ENCODE data around the gene TRIM65. TPM values are rescaled to one million over a fixed set of nuclear protein-coding genes. Genes with fewer than 3 reads are reported as not detected.

The TRIM65 gene
- total RNA-seq, 1 experiment from 2014 or later = 21.1 TPM

GRCh38 chr17:75900691-75901533 lies 4.2 kb upstream of the TRIM65 start:
- Histone ChIP-seq H2AFZ (no peak overlapping the region), H3K4me3 (no peak overlapping the region), H4K20me1 (ENCODE audit: insufficient read depth) (no peaks in the 10 kb centered on the region), H3K36me3 (ENCODE audit: low read depth) (peaks cover 14% of the 10 kb centered on the region; the same call in 1 of the 2 replicates), H3K4me1 (replicated peaks; ENCODE audit: insufficient read depth) (peaks cover 12% of the 10 kb centered on the region), H3K9me2 (ENCODE audit: insufficient read depth) (no peaks in the 10 kb centered on the region), H3K79me2 (ENCODE audit: low read depth) (peaks cover 29% of the 10 kb centered on the region), H3F3A (ENCODE audit: insufficient read depth, low read depth) (peaks cover 29% of the 10 kb centered on the region; the same call in 1 of the 2 replicates), H3K9me3 (ENCODE audit: insufficient read depth, low read depth) (no peaks in the 10 kb centered on the region), H3K27me3 (ENCODE audit: insufficient read depth, low read depth) (no peaks in the 10 kb centered on the region), H3K4me2 (no peak overlapping the region), H3K27ac (no peak overlapping the region)
- intact Hi-C loops (cut with micrococcal nuclease; ENCODE audit: unreplicated experiment) = loop anchor here (10.0 kb wide), 2 partner anchors 204 to 374 kb away; partner anchors contain the start of gene EXOC7
- no peak for DNase-seq
- POLR2A ChIA-PET (ENCODE audit: unreplicated experiment) = no interaction called here
- no TSS peak for BruUV-seq (replicated peaks)
- TF ChIP-seq, protein P1, sequence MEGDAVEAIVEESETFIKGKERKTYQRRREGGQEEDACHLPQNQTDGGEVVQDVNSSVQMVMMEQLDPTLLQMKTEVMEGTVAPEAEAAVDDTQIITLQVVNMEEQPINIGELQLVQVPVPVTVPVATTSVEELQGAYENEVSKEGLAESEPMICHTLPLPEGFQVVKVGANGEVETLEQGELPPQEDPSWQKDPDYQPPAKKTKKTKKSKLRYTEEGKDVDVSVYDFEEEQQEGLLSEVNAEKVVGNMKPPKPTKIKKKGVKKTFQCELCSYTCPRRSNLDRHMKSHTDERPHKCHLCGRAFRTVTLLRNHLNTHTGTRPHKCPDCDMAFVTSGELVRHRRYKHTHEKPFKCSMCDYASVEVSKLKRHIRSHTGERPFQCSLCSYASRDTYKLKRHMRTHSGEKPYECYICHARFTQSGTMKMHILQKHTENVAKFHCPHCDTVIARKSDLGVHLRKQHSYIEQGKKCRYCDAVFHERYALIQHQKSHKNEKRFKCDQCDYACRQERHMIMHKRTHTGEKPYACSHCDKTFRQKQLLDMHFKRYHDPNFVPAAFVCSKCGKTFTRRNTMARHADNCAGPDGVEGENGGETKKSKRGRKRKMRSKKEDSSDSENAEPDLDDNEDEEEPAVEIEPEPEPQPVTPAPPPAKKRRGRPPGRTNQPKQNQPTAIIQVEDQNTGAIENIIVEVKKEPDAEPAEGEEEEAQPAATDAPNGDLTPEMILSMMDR (conservative IDR thresholded peaks at IDR 0.05) = no peak
- TF ChIP-seq EZH2 (IDR thresholded peaks at IDR 0.05; ENCODE audit: low read depth) = no peak
- CTCF ChIA-PET = interaction anchor here (0.5 kb wide), 1 partner anchor 128 kb away, joined by 10 read pairs; no protein-coding TSS in a partner anchor

DNA sequence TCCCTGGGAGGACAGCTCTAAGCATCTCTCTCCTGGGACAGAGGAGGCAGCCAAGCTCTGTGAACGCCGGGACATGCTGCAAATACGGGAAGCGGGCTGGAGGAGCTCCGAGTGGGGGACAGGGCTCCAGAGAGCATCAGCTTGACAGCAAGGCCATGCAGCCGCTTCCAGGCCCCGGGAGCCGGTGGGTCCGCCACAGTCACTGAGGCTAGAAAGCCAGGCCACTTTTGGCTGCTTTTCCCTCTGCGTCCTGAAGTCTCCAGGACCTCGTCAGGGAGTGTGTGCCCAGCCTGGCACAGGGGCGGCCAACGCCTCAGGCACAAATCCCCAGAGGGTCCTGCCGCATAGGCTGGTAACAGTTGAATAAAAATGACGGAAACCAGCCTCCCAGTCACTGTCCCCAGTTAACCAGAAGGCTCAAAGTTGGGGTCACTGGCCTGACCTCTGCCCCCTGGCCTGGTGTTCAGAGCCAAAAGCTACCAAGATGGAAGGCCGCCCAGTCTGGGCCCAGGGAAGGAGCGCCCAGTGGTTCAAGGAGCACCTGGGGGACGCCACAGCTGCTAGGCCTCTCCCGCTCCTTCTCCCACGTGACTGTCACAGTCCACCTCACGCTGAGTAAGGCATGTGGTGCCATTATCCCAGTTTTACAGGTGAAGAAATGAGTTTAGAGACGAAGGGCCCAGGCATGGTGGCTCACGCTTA lies 3.2 kb upstream of the TRIM65 start:
- CTCF ChIA-PET = interaction anchor here (0.5 kb wide), 1 partner anchor 127 kb away, joined by 10 read pairs; no protein-coding TSS in a partner anchor
- intact Hi-C loops (cut with micrococcal nuclease; ENCODE audit: unreplicated experiment) = loop anchor here (10.0 kb wide), 2 partner anchors 205 to 375 kb away; partner anchors contain the start of gene EXOC7

DNA sequence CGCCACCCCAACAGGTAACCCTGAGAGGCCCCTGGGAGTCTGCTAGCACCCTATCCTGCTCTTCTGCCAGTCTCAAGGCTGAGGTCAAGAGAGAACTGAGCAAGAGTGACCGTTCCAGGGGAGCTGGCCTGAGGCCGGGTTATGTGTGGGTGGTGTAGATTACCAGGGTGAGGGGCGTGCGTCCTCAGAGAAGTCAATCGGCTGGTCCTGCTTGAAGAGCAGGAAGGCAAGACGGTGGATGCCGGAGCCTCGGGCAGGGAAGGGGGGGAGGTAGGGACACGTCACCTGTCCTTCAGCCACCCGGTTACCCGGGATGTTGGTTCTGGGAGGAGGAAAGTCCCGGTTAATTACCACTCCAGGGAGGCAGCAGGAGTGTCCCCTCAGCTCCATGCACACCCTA lies 2.6 kb upstream of the TRIM65 start:
- POLR2A ChIA-PET (ENCODE audit: unreplicated experiment) = no interaction called here

More for the DNA sequence above, 3.2 kb upstream of the TRIM65 start:
- Histone ChIP-seq H3K27me3 (ENCODE audit: insufficient read depth, low read depth) (no peaks in the 10 kb centered on the region), H3K9me3 (ENCODE audit: insufficient read depth, low read depth) (no peaks in the 10 kb centered on the region), H3K27ac (no peak overlapping the region), H2AFZ (no peak overlapping the region), H3K4me2 (no peak overlapping the region), H3K4me1 (replicated peaks; ENCODE audit: insufficient read depth) (peaks cover 16% of the 10 kb centered on the region), H3F3A (ENCODE audit: insufficient read depth, low read depth) (peaks cover 28% of the 10 kb centered on the region; the same call in 1 of the 2 replicates), H3K9me2 (ENCODE audit: insufficient read depth) (no peaks in the 10 kb centered on the region), H3K36me3 (ENCODE audit: low read depth) (peaks cover 14% of the 10 kb centered on the region; the same call in 1 of the 2 replicates), H3K79me2 (ENCODE audit: low read depth) (peaks cover 39% of the 10 kb centered on the region), H4K20me1 (ENCODE audit: insufficient read depth) (no peaks in the 10 kb centered on the region), H3K4me3 (no peak overlapping the region)
- TF ChIP-seq, protein P1 (conservative IDR thresholded peaks at IDR 0.05) = no peak
- POLR2A ChIA-PET (ENCODE audit: unreplicated experiment) = no interaction called here
- BruUV-seq (replicated peaks) = no TSS peak
- no peak for DNase-seq

More for the DNA sequence above, 2.6 kb upstream of the TRIM65 start:
- CTCF ChIA-PET = no interaction called here
- Histone ChIP-seq H3K9me3 (ENCODE audit: insufficient read depth, low read depth) (no peaks in the 10 kb centered on the region), H3F3A (ENCODE audit: insufficient read depth, low read depth) (peaks cover 27% of the 10 kb centered on the region; the same call in 1 of the 2 replicates), H3K27ac (no peak overlapping the region), H3K79me2 (ENCODE audit: low read depth) (peaks cover 43% of the 10 kb centered on the region), H3K4me3 (no peak overlapping the region), H4K20me1 (ENCODE audit: insufficient read depth) (no peaks in the 10 kb centered on the region), H3K9me2 (ENCODE audit: insufficient read depth) (no peaks in the 10 kb centered on the region), H3K36me3 (ENCODE audit: low read depth) (peaks cover 14% of the 10 kb centered on the region; the same call in 1 of the 2 replicates), H3K4me2 (no peak overlapping the region), H2AFZ (no peak overlapping the region), H3K4me1 (replicated peaks; ENCODE audit: insufficient read depth) (peaks cover 16% of the 10 kb centered on the region), H3K27me3 (ENCODE audit: insufficient read depth, low read depth) (no peaks in the 10 kb centered on the region)
- intact Hi-C loops (cut with micrococcal nuclease; ENCODE audit: unreplicated experiment) = no loop called here
- no TSS peak for BruUV-seq (replicated peaks)
- no peak for DNase-seq
- no peak for TF ChIP-seq EZH2 (IDR thresholded peaks at IDR 0.05; ENCODE audit: low read depth)
- TF ChIP-seq, protein P1 (conservative IDR thresholded peaks at IDR 0.05) = no peak

All from PC-9 (cell line).